Measurements from ENCODE around the gene CEP72. TPM values are rescaled to one million over a fixed set of nuclear protein-coding genes. Genes with fewer than 3 reads are reported as not detected.
"Not testable (repeated sequence)": the region's sequence is repeated elsewhere in the genome, so short reads cannot be mapped to it uniquely, and the experiment has no call there.

CEP72 gene
- total RNA-seq, 2 experiments from 2014 or later = 21.6 to 22.5 TPM

GRCh38 chr5:626850-627249 lies 14.7 kb downstream of the CEP72 start:
- Mint-ChIP-seq H3K9me3 (no peaks in the 10 kb centered on the region), H3K27ac (no peak overlapping the region), H3K27me3 (no peaks in the 10 kb centered on the region), H3K36me3 (peaks cover 22% of the 10 kb centered on the region), H3K4me3 (no peak overlapping the region), H3K4me1 (ENCODE audit: low read depth) (no peaks in the 10 kb centered on the region)
- intact Hi-C loops (cut with micrococcal nuclease) = no loop called here
- ChIA-PET CTCF (no interaction called here), POLR2A (no interaction called here)
- DNase-seq = no peak

- intact Hi-C loops (cut with micrococcal nuclease) = no loop called here
- H3K4me1 Mint-ChIP-seq (ENCODE audit: low read depth) = no peaks in the 10 kb centered on the region
- H3K27ac Mint-ChIP-seq = no peak overlapping the region
- H3K9me3 Mint-ChIP-seq = no peaks in the 10 kb centered on the region
- no peaks in the 10 kb centered on the region for H3K27me3 Mint-ChIP-seq
- no peak overlapping the region for H3K4me3 Mint-ChIP-seq
- CTCF ChIA-PET = no interaction called here
- no peak for DNase-seq
- POLR2A ChIA-PET = no interaction called here
- H3K36me3 Mint-ChIP-seq = peaks cover 18% of the 10 kb centered on the region
Observed at GRCh38 chr5:627840-628239, 15.7 kb downstream of the CEP72 start.

- CTCF ChIA-PET; H3K27me3 Mint-ChIP-seq; POLR2A ChIA-PET; H3K9me3 Mint-ChIP-seq; H3K4me3 Mint-ChIP-seq; intact Hi-C loops (cut with micrococcal nuclease); DNase-seq; H3K27ac Mint-ChIP-seq; H3K4me1 Mint-ChIP-seq (ENCODE audit: low read depth): not testable (repeated sequence)
- peaks cover 21% of the 10 kb centered on the region for H3K36me3 Mint-ChIP-seq
Observed at GRCh38 chr5:628351-629205, 16.4 kb downstream of the CEP72 start.

GRCh38 chr5:633501-633955 lies 21.4 kb downstream of the CEP72 start:
- H3K4me3 Mint-ChIP-seq = no peak overlapping the region
- POLR2A ChIA-PET = no interaction called here
- peaks cover 38% of the 10 kb centered on the region for H3K36me3 Mint-ChIP-seq
- intact Hi-C loops (cut with micrococcal nuclease) = no loop called here
- no peak overlapping the region for H3K27ac Mint-ChIP-seq
- H3K9me3 Mint-ChIP-seq = no peaks in the 10 kb centered on the region
- H3K27me3 Mint-ChIP-seq = no peaks in the 10 kb centered on the region
- DNase-seq = no peak
- CTCF ChIA-PET = no interaction called here
- H3K4me1 Mint-ChIP-seq (ENCODE audit: low read depth) = no peaks in the 10 kb centered on the region

GRCh38 chr5:634191-634590 lies 22.1 kb downstream of the CEP72 start:
- H3K9me3 Mint-ChIP-seq = no peaks in the 10 kb centered on the region
- H3K27ac Mint-ChIP-seq = no peak overlapping the region
- H3K36me3 Mint-ChIP-seq = peaks cover 37% of the 10 kb centered on the region
- no peak for DNase-seq
- ChIA-PET CTCF (no interaction called here), POLR2A (no interaction called here)
- no peaks in the 10 kb centered on the region for H3K4me1 Mint-ChIP-seq (ENCODE audit: low read depth)
- intact Hi-C loops (cut with micrococcal nuclease) = no loop called here
- H3K27me3 Mint-ChIP-seq = no peaks in the 10 kb centered on the region
- no peak overlapping the region for H3K4me3 Mint-ChIP-seq

- intact Hi-C loops (cut with micrococcal nuclease) = no loop called here
- Mint-ChIP-seq H3K27ac (no peak overlapping the region), H3K9me3 (no peaks in the 10 kb centered on the region), H3K4me3 (no peak overlapping the region), H3K27me3 (no peaks in the 10 kb centered on the region), H3K4me1 (ENCODE audit: low read depth) (no peaks in the 10 kb centered on the region), H3K36me3 (peaks cover 40% of the 10 kb centered on the region)
- CTCF ChIA-PET = no interaction called here
- no peak for DNase-seq
- POLR2A ChIA-PET = no interaction called here
Observed at GRCh38 chr5:635306-636055, 23.3 kb downstream of the CEP72 start.

GRCh38 chr5:636951-637350 lies 24.8 kb downstream of the CEP72 start:
- POLR2A ChIA-PET = no interaction called here
- no peaks in the 10 kb centered on the region for H3K4me1 Mint-ChIP-seq (ENCODE audit: low read depth)
- intact Hi-C loops (cut with micrococcal nuclease) = no loop called here
- no peaks in the 10 kb centered on the region for H3K9me3 Mint-ChIP-seq
- no peak for DNase-seq
- no peaks in the 10 kb centered on the region for H3K27me3 Mint-ChIP-seq
- CTCF ChIA-PET = no interaction called here
- H3K4me3 Mint-ChIP-seq = no peak overlapping the region
- H3K27ac Mint-ChIP-seq = no peak overlapping the region
- peaks cover 42% of the 10 kb centered on the region for H3K36me3 Mint-ChIP-seq

- POLR2A ChIA-PET = no interaction called here
- no peak overlapping the region for H3K27ac Mint-ChIP-seq
Observed at GRCh38 chr5:637581-638450, 25.7 kb downstream of the CEP72 start.

GRCh38 chr5:638501-639252 lies 26.5 kb downstream of the CEP72 start:
- H3K4me1 Mint-ChIP-seq (ENCODE audit: low read depth) = no peaks in the 10 kb centered on the region
- ChIA-PET CTCF (no interaction called here), POLR2A (no interaction called here)
- H3K36me3 Mint-ChIP-seq = peaks cover 39% of the 10 kb centered on the region
- DNase-seq = no peak
- no peak overlapping the region for H3K27ac Mint-ChIP-seq
- no peaks in the 10 kb centered on the region for H3K27me3 Mint-ChIP-seq
- intact Hi-C loops (cut with micrococcal nuclease) = no loop called here
- H3K9me3 Mint-ChIP-seq = no peaks in the 10 kb centered on the region
- H3K4me3 Mint-ChIP-seq = no peak overlapping the region

More at GRCh38 chr5:637581-638450, 25.7 kb downstream of the CEP72 start:
- Mint-ChIP-seq H3K9me3 (no peaks in the 10 kb centered on the region), H3K36me3 (peaks cover 42% of the 10 kb centered on the region), H3K4me3 (no peak overlapping the region), H3K27me3 (no peaks in the 10 kb centered on the region), H3K4me1 (ENCODE audit: low read depth) (no peaks in the 10 kb centered on the region)
- CTCF ChIA-PET = no interaction called here
- DNase-seq = no peak
- intact Hi-C loops (cut with micrococcal nuclease) = no loop called here

- no peaks in the 10 kb centered on the region for H3K9me3 Mint-ChIP-seq
- intact Hi-C loops (cut with micrococcal nuclease) = no loop called here
Observed at GRCh38 chr5:639253-639530, 27.1 kb downstream of the CEP72 start.

GRCh38 chr5:639584-640213 lies 27.6 kb downstream of the CEP72 start:
- H3K27ac Mint-ChIP-seq = no peak overlapping the region
- DNase-seq = no peak
- CTCF ChIA-PET = no interaction called here
- no peaks in the 10 kb centered on the region for H3K27me3 Mint-ChIP-seq
- H3K9me3 Mint-ChIP-seq = no peaks in the 10 kb centered on the region
- H3K4me3 Mint-ChIP-seq = no peak overlapping the region
- H3K4me1 Mint-ChIP-seq (ENCODE audit: low read depth) = peaks cover 2% of the 10 kb centered on the region
- POLR2A ChIA-PET = no interaction called here
- H3K36me3 Mint-ChIP-seq = peaks cover 37% of the 10 kb centered on the region
- intact Hi-C loops (cut with micrococcal nuclease) = no loop called here

More at GRCh38 chr5:639253-639530, 27.1 kb downstream of the CEP72 start:
- Mint-ChIP-seq H3K27ac (no peak overlapping the region), H3K4me3 (no peak overlapping the region), H3K36me3 (peaks cover 40% of the 10 kb centered on the region), H3K4me1 (ENCODE audit: low read depth) (peaks cover 1% of the 10 kb centered on the region), H3K27me3 (no peaks in the 10 kb centered on the region)
- no peak for DNase-seq
- POLR2A ChIA-PET = no interaction called here
- CTCF ChIA-PET = no interaction called here

All from activated CD4-positive, alpha-beta memory T cell treated with anti-CD3 and anti-CD28 coated beads for 36 hours (primary cell).